ENCODE results near the gene SH3PXD2A.

- TF ChIP-seq ZNF449 (tag by site-specific recombination; IDR thresholded peaks at IDR 0.05) = no peak
- no peak for TF ChIP-seq ZFP41 (tag by site-specific recombination; IDR thresholded peaks at IDR 0.05; ENCODE audit: borderline replicate concordance)
- no peak for TF ChIP-seq ZNF174 (tag by site-specific recombination; IDR thresholded peaks at IDR 0.05)
- no peak for TF ChIP-seq ZNF391 (tag by site-specific recombination; IDR thresholded peaks at IDR 0.05; ENCODE audit: borderline replicate concordance, low read depth)
- no peak for TF ChIP-seq PRDM2 (tag by site-specific recombination; IDR thresholded peaks at IDR 0.05; ENCODE audit: borderline replicate concordance)
- TF ChIP-seq CTCF (tag by site-specific recombination; IDR thresholded peaks at IDR 0.05) = no peak
- TF ChIP-seq PATZ1 (tag by site-specific recombination; IDR thresholded peaks at IDR 0.05) = no peak
- no peak for TF ChIP-seq ZBTB11 (tag by site-specific recombination; conservative IDR thresholded peaks at IDR 0.05; ENCODE audit: low read depth)
- no peak for TF ChIP-seq ZBTB7A (tag by site-specific recombination; IDR thresholded peaks at IDR 0.05; ENCODE audit: low read depth)
- TF ChIP-seq ZNF513 (tag by site-specific recombination; IDR thresholded peaks at IDR 0.05) = no peak
- TF ChIP-seq ZFHX2 (tag by site-specific recombination; conservative IDR thresholded peaks at IDR 0.05) = no peak
- TF ChIP-seq ZNF324 (tag by site-specific recombination; IDR thresholded peaks at IDR 0.05) = no peak
Observed at GRCh38 chr10:103795634-103796270, 59.6 kb downstream of the SH3PXD2A start.
